Measurements from ENCODE around the gene TNS3. TPM values are rescaled to one million over a fixed set of nuclear protein-coding genes. Genes with fewer than 3 reads are reported as not detected.
A peak's percentile ranks its signal among the peaks of the same experiment; 100 is the strongest.

The TNS3 gene
- total RNA-seq, 1 experiment from 2014 or later, result 533 TPM

DNA sequence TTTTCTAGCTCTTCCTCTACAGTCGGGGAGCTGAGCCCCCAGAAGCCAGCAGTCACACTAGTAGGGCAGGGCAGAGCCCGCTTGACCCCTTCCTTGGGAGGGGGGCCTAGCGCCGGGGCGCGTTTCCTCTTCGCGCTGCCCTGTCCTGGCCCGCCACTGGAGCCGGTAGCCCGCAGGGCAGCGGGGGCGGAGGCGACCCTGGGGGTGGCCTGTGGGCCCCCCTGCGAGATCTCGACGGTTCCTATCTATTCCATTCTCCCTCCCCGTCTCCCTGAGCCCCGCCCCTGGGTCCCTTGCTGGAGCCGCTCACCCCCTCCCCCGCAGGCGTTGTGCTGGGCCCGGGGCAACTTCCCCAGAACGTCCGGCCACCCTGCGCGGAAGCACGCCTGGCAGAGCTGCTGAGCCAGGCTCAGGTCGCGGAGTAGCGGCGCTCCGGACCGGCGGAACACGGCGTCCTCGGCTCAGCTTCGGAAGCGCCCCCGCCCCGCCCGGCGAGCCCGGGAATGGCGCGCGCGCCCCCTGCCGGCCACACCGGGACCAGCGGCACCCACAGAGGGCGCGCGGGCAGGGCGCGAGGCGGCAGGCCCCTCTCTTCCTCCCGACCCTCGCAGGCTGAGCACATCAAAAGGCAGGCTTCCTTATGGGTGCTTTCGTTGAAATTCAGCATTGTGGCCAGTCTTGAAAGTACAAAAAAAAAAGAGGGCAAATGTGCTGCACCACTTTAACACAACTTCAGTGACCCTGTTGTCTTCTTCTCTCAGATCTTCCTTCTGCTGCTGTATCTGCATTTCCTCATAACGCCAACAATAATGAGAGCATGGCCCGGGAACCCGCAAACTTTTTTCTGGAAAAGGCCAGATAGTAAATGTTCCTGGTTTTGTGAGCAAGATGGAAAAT, 327.6 kb downstream of the TNS3 start:
- POLR2A ChIA-PET, result interaction anchor here (0.6 kb wide), 1 partner anchor 264 kb away, joined by 7 read pairs; no protein-coding TSS in a partner anchor
- no peaks in the 10 kb centered on the region; the same call in 1 of the 2 replicates for H3K27me3 ChIP-seq (ENCODE audit: control insufficient read depth, insufficient read depth, low read length)
- no peak for DNase-seq (ENCODE audit: low read depth, low spot score)
- peak overlapping the region; percentile 51 to 76 for H3K4me3 ChIP-seq (ENCODE audit: low read depth in 2 of 2, low read length in 2 of 2)
- H3K9me3 ChIP-seq (ENCODE audit: control insufficient read depth, insufficient read depth, low read depth, low read length), result no peaks in the 10 kb centered on the region
- peak; percentile 90 for ATAC-seq
- peaks cover 8% of the 10 kb centered on the region; the same call in 1 of the 2 replicates for H3K4me1 ChIP-seq (ENCODE audit: control insufficient read depth, insufficient read depth, low read length)
- CTCF ChIA-PET, result interaction anchor here (0.6 to 1.2 kb wide), 5 partner anchors 10 to 690 kb away, joined by 3 to 10 read pairs (median 5); no protein-coding TSS in a partner anchor
- intact Hi-C loops (cut with micrococcal nuclease; ENCODE audit: unreplicated experiment), result no loop called here
- TF ChIP-seq POLR2AphosphoS5 (IDR thresholded peaks at IDR 0.05; ENCODE audit: low read depth, low read length) (no peak), SIN3A (IDR thresholded peaks at IDR 0.05; ENCODE audit: borderline replicate concordance, insufficient read depth, low read depth, low read length) (no peak)
- TF ChIP-seq, protein P1, sequence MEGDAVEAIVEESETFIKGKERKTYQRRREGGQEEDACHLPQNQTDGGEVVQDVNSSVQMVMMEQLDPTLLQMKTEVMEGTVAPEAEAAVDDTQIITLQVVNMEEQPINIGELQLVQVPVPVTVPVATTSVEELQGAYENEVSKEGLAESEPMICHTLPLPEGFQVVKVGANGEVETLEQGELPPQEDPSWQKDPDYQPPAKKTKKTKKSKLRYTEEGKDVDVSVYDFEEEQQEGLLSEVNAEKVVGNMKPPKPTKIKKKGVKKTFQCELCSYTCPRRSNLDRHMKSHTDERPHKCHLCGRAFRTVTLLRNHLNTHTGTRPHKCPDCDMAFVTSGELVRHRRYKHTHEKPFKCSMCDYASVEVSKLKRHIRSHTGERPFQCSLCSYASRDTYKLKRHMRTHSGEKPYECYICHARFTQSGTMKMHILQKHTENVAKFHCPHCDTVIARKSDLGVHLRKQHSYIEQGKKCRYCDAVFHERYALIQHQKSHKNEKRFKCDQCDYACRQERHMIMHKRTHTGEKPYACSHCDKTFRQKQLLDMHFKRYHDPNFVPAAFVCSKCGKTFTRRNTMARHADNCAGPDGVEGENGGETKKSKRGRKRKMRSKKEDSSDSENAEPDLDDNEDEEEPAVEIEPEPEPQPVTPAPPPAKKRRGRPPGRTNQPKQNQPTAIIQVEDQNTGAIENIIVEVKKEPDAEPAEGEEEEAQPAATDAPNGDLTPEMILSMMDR (IDR thresholded peaks at IDR 0.05), result peak; percentile 100
- TF ChIP-seq, protein P2, sequence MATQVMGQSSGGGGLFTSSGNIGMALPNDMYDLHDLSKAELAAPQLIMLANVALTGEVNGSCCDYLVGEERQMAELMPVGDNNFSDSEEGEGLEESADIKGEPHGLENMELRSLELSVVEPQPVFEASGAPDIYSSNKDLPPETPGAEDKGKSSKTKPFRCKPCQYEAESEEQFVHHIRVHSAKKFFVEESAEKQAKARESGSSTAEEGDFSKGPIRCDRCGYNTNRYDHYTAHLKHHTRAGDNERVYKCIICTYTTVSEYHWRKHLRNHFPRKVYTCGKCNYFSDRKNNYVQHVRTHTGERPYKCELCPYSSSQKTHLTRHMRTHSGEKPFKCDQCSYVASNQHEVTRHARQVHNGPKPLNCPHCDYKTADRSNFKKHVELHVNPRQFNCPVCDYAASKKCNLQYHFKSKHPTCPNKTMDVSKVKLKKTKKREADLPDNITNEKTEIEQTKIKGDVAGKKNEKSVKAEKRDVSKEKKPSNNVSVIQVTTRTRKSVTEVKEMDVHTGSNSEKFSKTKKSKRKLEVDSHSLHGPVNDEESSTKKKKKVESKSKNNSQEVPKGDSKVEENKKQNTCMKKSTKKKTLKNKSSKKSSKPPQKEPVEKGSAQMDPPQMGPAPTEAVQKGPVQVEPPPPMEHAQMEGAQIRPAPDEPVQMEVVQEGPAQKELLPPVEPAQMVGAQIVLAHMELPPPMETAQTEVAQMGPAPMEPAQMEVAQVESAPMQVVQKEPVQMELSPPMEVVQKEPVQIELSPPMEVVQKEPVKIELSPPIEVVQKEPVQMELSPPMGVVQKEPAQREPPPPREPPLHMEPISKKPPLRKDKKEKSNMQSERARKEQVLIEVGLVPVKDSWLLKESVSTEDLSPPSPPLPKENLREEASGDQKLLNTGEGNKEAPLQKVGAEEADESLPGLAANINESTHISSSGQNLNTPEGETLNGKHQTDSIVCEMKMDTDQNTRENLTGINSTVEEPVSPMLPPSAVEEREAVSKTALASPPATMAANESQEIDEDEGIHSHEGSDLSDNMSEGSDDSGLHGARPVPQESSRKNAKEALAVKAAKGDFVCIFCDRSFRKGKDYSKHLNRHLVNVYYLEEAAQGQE (IDR thresholded peaks at IDR 0.05; ENCODE audit: insufficient read depth in 1 of 2, low read depth in 2 of 2, low read length in 1 of 2), result no peak
- no peaks in the 10 kb centered on the region for H3K36me3 ChIP-seq (ENCODE audit: control insufficient read depth, insufficient read depth, low read length)
- no TSS peak for BruUV-seq (replicated peaks)
- in situ Hi-C loops (cut with HindIII; ENCODE audit: low pct_unique_long_range_greater_than_20kb, low sequenced_read_pairs), result no loop called here
- peak overlapping the region; percentile 20; the same call in 1 of the 2 replicates for H3K27ac ChIP-seq (ENCODE audit: low read length)

- Histone ChIP-seq H3K27ac (ENCODE audit: low read length) (peak overlapping the region; percentile 20; the same call in 1 of the 2 replicates), H3K4me3 (ENCODE audit: low read depth in 2 of 2, low read length in 2 of 2) (peak overlapping the region; percentile 51 to 76), H3K9me3 (ENCODE audit: control insufficient read depth, insufficient read depth, low read depth, low read length) (no peaks in the 10 kb centered on the region), H3K27me3 (ENCODE audit: control insufficient read depth, insufficient read depth, low read length) (no peaks in the 10 kb centered on the region; the same call in 1 of the 2 replicates), H3K4me1 (ENCODE audit: control insufficient read depth, insufficient read depth, low read length) (peaks cover 8% of the 10 kb centered on the region; the same call in 1 of the 2 replicates), H3K36me3 (ENCODE audit: control insufficient read depth, insufficient read depth, low read length) (no peaks in the 10 kb centered on the region)
- in situ Hi-C loops (cut with HindIII; ENCODE audit: low pct_unique_long_range_greater_than_20kb, low sequenced_read_pairs) (no loop called here), intact Hi-C loops (cut with micrococcal nuclease; ENCODE audit: unreplicated experiment) (no loop called here)
- DNase-seq (ENCODE audit: low read depth, low spot score), result no peak
- no TSS peak for BruUV-seq (replicated peaks)
- ChIA-PET POLR2A (interaction anchor here (0.6 kb wide), 1 partner anchor 265 kb away, joined by 7 read pairs; no protein-coding TSS in a partner anchor), CTCF (interaction anchor here (0.6 to 1.2 kb wide), 5 partner anchors 9 to 691 kb away, joined by 3 to 10 read pairs (median 5); no protein-coding TSS in a partner anchor)
- TF ChIP-seq TCF7L2 (IDR thresholded peaks at IDR 0.05; ENCODE audit: low read depth, low read length), result no peak
- TF ChIP-seq, protein P1 (IDR thresholded peaks at IDR 0.05), result no peak
- TF ChIP-seq, protein P2 (IDR thresholded peaks at IDR 0.05; ENCODE audit: insufficient read depth in 1 of 2, low read depth in 2 of 2, low read length in 1 of 2), result no peak
- TF ChIP-seq POLR2AphosphoS5 (IDR thresholded peaks at IDR 0.05; ENCODE audit: low read depth, low read length), result no peak; the same call in 1 of the 2 replicates
- no peak for TF ChIP-seq SIN3A (IDR thresholded peaks at IDR 0.05; ENCODE audit: borderline replicate concordance, insufficient read depth, low read depth, low read length)
- peak; percentile 77 for ATAC-seq
Observed at GRCh38 chr7:47253650-47254080, 328.2 kb downstream of the TNS3 start.
